Karpas-422 (cell line): Measurements from ENCODE around the gene TTYH3. TPM values are rescaled to one million over a fixed set of nuclear protein-coding genes. Genes with fewer than 3 reads are reported as not detected.
A peak's percentile ranks its signal among the peaks of the same experiment; 100 is the strongest.

Source experiments
- DNase-seq: peaks from one replicate; pipeline ENCODE4 v3.0.0-alpha.2; 2015
- H2AFZ ChIP-seq: fragments of 200-600 bp; sonication (generic); 2 replicates; pipeline ENCODE4 v1.6.1; 2014; ENCODE audit warnings: antibody characterized with exemption, low read length, mixed read lengths
- H3K27ac ChIP-seq: fragments of 200-600 bp; sonication (generic); 2 replicates; pipeline ENCODE4 v1.5.1; 2014; ENCODE audit warnings: mild to moderate bottlenecking, low read length, moderate library complexity
- H3K27me3 ChIP-seq: fragments of 200-600 bp; sonication (generic); 2 replicates; pipeline ENCODE4 v1.6.1; 2014; ENCODE audit warnings: low read length, mixed read lengths
- H3K36me3 ChIP-seq: fragments of 200-600 bp; sonication (generic); 2 replicates; pipeline ENCODE4 v1.6.1; 2014; ENCODE audit warnings: low read length, mixed read lengths; ENCODE audit not compliant: insufficient read depth
- H3K4me1 ChIP-seq: fragments of 200-600 bp; sonication (generic); 2 replicates; pipeline ENCODE4 v1.6.1; 2014; ENCODE audit warnings: mild to moderate bottlenecking, low read length, mixed read lengths
- H3K4me2 ChIP-seq: fragments of 200-600 bp; sonication (generic); 2 replicates; pipeline ENCODE4 v1.6.1; 2014; ENCODE audit warnings: low read length, low read depth, mild to moderate bottlenecking; ENCODE audit not compliant: poor library complexity, severe bottlenecking
- H3K4me3 ChIP-seq: fragments of 200-600 bp; sonication (generic); 2 replicates; pipeline ENCODE4 v1.5.1; 2014; ENCODE audit warnings: mild to moderate bottlenecking, antibody characterized with exemption, low read length, mixed read lengths
- H3K79me2 ChIP-seq: fragments of 200-600 bp; sonication (generic); 2 replicates; pipeline ENCODE4 v1.6.1; 2014; ENCODE audit warnings: mild to moderate bottlenecking, low read length, mixed read lengths
- H3K9ac ChIP-seq: fragments of 200-600 bp; sonication (generic); 2 replicates; pipeline ENCODE4 v1.6.0; 2014; ENCODE audit warnings: low read length
- H3K9me2 ChIP-seq: fragments of 200-600 bp; sonication (generic), shearing (Covaris generic); replicated peaks from 2 replicates; pipeline ENCODE4 v1.6.0; 2014; ENCODE audit warnings: mild to moderate bottlenecking, low read length, moderate library complexity; ENCODE audit not compliant: insufficient read depth
- H3K9me3 ChIP-seq: fragments of 300-700, 200-600 bp; sonication (generic); 2 replicates; pipeline ENCODE4 v1.6.1; 2014; ENCODE audit warnings: low read length, mixed read lengths
- H4K20me1 ChIP-seq: fragments of 200-600 bp; sonication (generic); 2 replicates; pipeline ENCODE4 v1.6.1; 2014; ENCODE audit warnings: mild to moderate bottlenecking, antibody characterized with exemption, low read length, low read depth; ENCODE audit not compliant: insufficient read depth
- total RNA-seq: library from RNA; depleted of rRNA; stranded (reverse); fragments of >200 nt; shearing (Covaris generic); gene quantifications from 2 replicates; pipeline ENCODE4 v1.2.3, GENCODE V29; 2014; ENCODE audit warnings: low replicate concordance

The TTYH3 gene
- total RNA-seq, 1 experiment from 2014 or later = 0.37 TPM

DNA sequence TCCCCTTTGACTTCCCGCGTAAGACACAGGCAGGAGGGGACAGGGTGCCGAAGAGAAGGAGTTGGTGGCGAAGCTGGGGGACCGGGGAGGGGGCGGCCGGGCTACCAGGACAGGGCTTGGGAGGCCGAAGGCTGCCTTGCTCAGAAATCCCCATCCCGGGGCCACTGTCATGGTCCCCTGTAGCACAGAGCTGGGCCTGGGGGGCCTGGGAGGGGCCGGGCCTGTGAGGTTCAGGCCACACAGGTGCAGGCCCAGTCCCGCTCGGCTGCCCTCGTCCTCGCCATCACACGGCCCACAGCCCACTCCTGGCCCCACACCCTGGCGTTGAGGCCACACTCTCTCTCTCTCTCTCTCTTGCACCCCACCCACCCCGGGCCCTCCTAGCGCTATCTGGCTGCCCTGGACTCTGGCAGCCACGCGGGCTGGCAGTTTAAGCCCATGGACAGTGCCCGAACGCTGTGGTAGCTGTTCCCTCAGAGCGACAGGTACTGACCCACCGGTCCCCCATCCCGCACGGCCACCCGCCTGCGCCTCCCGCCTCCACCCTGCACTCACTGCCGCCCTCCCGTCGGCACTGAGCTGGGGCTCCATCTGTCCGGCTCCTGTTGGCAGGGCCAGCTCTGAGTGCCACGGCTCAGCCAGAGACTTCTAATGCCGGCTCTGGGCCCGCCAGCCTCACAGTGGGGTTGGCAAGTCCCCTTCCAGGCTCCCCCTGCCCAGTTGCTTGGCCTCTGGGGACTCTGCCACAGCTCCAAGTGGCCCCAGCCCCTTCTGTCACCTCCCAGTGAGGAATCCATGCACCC, 28.0 kb downstream of the TTYH3 start:
- Histone ChIP-seq H2AFZ (no peak overlapping the region), H3K9ac (no peak overlapping the region), H3K9me2 (no peaks in the 10 kb centered on the region), H4K20me1 (no peaks in the 10 kb centered on the region; the same call in 1 of the 2 replicates), H3K4me3 (no peak overlapping the region), H3K4me2 (no peak overlapping the region), H3K27ac (no peak overlapping the region), H3K27me3 (no peaks in the 10 kb centered on the region), H3K79me2 (no peaks in the 10 kb centered on the region), H3K9me3 (no peaks in the 10 kb centered on the region), H3K4me1 (no peaks in the 10 kb centered on the region), H3K36me3 (no peaks in the 10 kb centered on the region)
- no peak for DNase-seq

DNA sequence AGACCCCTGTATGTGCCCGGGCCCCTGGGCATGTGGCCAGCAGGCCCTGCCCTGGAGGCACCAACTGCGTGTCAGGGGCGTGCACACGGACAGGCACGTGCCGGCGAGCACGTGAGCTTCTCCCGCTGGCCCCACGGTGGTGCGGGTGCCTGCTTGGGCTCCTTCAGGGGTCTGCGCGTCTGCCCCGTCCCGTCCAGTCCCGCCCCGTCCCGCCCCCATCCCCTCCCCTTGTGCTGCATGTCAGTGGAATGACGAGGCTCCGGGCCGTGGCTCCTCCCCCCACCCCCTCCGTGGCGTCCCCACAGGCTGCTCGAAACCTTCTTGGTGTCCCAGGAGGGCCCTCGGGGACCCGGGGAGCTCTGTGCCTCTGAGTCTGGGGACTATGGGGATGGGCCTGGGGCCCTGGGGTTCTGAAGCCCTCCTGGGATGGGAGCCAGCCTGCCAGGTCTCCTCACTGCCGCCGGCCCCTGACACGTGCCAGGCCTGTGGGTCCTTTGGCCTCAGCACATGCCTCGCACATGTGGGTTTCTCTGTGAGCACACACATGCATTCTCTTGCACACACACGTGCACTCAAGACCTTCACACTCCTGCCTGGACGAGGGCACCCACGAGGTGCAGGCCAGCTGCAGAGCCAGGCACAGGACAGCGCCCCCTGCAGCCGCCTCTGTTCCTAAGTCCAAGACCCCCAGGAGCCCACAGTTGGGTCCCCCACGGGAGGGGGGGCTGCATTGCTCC, 28.7 kb downstream of the TTYH3 start:
- no peaks in the 10 kb centered on the region; the same call in 1 of the 2 replicates for H4K20me1 ChIP-seq
- no peak overlapping the region for H3K27ac ChIP-seq
- no peak overlapping the region for H3K4me2 ChIP-seq
- no peaks in the 10 kb centered on the region for H3K4me1 ChIP-seq
- peak; percentile 49 for DNase-seq
- H3K79me2 ChIP-seq = no peaks in the 10 kb centered on the region
- no peaks in the 10 kb centered on the region for H3K9me2 ChIP-seq
- no peak overlapping the region for H2AFZ ChIP-seq
- no peak overlapping the region for H3K9ac ChIP-seq
- H3K4me3 ChIP-seq = no peak overlapping the region
- H3K9me3 ChIP-seq = no peaks in the 10 kb centered on the region
- no peaks in the 10 kb centered on the region for H3K36me3 ChIP-seq
- H3K27me3 ChIP-seq = no peaks in the 10 kb centered on the region

DNA sequence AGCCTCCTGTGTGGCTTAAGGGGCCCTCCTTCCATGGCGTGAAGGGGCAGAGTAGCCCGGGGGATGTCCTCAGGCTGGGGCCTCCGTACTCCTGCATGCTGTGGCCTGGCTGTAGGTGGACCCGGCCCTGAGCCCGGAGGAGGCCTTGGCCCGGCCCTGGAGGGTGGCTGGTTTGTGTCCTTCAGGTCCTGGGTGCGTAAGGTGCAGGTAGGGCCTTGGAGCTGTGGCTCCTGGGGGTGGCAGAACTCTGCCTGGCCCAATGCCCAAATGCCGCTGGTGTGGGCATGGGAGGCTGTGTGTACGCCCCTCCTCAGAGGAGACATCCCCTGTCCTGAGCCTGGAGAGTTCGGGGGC, 29.3 kb downstream of the TTYH3 start:
- Histone ChIP-seq H3K9me2 (no peaks in the 10 kb centered on the region), H3K4me1 (no peaks in the 10 kb centered on the region)

DNA sequence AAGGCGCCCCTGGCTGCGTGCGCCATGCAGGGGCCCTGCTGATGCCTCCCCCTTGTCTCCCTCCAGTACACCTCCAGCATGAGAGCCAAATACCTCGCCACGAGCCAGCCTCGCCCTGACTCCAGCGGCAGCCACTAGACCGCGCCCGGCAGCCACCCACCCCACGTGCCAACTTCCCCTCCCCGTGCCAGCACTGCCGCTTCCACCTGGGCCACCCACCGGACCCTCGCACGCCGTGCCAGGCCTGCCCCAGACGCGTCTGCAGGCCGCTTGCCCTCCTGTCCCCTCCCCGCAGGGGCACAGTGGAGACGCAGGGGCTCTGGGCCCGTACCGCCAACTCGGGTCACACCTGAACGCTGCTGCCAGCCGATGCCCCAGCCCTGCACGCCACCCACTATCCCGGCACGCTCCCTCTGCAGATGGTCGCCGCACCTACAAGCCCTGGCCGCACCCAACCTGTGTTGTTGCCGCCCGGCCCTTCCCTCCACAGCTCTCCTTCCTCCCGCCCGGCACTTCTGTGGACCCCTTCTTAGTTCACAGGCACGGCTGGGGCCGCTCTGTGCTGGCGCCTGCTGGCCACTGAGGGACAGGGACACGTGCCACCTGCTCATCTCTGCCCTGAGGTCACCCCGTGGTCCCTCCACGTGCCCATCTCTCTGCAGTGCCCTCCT, 30.0 kb downstream of the TTYH3 start:
- no peak overlapping the region for H3K4me3 ChIP-seq
- H4K20me1 ChIP-seq = no peaks in the 10 kb centered on the region; the same call in 1 of the 2 replicates
- H3K27ac ChIP-seq = no peak overlapping the region

More for the DNA sequence above, 29.3 kb downstream of the TTYH3 start:
- Histone ChIP-seq H3K79me2 (no peaks in the 10 kb centered on the region), H3K27ac (no peak overlapping the region), H3K4me3 (no peak overlapping the region), H4K20me1 (no peaks in the 10 kb centered on the region; the same call in 1 of the 2 replicates), H3K9ac (no peak overlapping the region), H3K36me3 (no peaks in the 10 kb centered on the region), H2AFZ (no peak overlapping the region), H3K4me2 (no peak overlapping the region), H3K27me3 (no peaks in the 10 kb centered on the region), H3K9me3 (no peaks in the 10 kb centered on the region)
- DNase-seq = no peak

DNA sequence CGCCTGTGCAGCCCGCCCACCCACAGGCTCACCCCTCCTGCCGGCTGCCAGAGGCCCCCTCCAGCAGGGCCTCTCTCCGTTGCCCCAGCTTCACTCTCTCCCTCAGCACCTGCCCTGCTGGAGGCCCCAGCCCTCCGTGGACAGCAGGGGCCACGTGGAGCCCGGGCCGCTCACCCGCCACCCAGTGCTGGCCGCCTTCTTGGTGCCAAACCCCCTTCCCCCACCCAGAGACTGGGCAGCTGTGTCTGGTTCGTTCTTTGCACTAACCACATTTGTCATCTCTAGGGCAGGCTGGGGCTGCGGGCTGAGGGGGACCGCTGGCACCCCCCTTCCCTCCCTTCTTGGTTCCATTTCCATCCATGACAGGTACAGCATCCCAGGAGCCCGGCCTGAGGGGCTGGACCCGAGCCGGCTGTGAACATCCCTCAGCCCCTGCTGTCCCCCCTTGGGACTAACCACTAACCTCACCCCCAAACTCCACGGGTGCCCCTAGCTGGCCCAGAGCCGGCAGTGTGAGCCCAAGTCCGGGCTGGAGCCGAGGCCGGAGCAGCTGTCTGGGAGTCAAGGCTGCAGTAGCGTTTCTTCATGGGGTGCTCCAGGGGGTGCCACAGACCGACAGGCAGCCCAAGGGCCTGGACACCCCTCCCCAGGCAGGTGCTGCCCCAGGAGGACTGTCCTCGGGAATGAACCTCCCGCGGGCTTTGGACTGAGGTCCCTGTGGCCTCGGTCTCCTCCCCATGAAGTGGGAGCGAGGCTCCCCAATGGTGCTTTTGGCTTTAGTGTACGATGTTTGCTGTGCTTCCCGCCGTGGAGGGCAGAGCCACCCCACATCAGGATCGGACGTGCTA, 30.7 kb downstream of the TTYH3 start:
- Histone ChIP-seq H3K27ac (no peak overlapping the region), H3K4me3 (no peak overlapping the region), H2AFZ (no peak overlapping the region), H3K27me3 (no peaks in the 10 kb centered on the region), H3K9ac (no peak overlapping the region), H4K20me1 (no peaks in the 10 kb centered on the region; the same call in 1 of the 2 replicates), H3K9me2 (no peaks in the 10 kb centered on the region), H3K4me1 (no peaks in the 10 kb centered on the region), H3K9me3 (no peaks in the 10 kb centered on the region), H3K4me2 (no peak overlapping the region), H3K79me2 (no peaks in the 10 kb centered on the region), H3K36me3 (no peaks in the 10 kb centered on the region)
- DNase-seq = no peak

More for the DNA sequence above, 30.0 kb downstream of the TTYH3 start:
- no peak for DNase-seq
- Histone ChIP-seq H3K36me3 (no peaks in the 10 kb centered on the region), H2AFZ (no peak overlapping the region), H3K4me2 (no peak overlapping the region), H3K4me1 (no peaks in the 10 kb centered on the region), H3K9me2 (no peaks in the 10 kb centered on the region), H3K79me2 (no peaks in the 10 kb centered on the region), H3K9ac (no peak overlapping the region), H3K9me3 (no peaks in the 10 kb centered on the region), H3K27me3 (no peaks in the 10 kb centered on the region)

DNA sequence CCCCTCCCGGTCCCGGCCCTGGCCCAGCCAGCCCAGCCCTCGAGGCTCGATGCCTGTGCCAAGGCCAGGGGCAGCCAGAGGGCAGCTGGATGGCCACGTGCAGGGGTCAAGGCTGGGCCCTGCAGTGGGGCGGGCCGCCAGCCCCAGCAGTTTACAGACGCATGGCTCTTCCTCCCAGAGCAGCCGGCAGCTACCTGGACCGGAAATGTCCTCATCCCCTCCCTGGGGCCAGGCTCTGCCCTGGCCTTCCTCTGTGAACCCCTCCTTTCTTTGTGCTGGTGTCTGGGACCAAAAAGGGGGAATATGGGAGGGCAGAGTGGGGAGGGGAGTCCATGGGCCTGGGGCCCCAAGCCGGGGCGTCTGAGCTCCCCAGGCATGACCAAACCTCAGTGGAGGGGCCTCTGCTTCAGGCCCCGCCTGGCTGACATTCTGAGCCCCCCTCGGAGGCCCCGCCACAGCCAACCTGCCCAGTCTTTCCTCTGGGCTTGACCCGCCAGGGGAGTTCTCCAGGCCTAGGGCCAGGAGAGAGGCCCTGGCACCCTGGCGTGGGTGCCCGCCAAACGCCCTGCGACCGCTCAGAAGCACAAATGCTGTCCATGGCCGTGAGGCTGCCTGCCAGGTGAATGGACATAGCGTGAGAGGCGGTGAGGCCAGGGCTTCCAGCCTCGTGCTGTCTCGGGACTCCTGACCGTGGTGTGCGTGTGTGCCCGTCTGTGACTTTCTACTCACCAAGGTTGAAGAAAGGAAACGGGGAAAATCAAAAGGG, 31.5 kb downstream of the TTYH3 start:
- Histone ChIP-seq H2AFZ (no peak overlapping the region), H4K20me1 (no peaks in the 10 kb centered on the region; the same call in 1 of the 2 replicates), H3K9me2 (no peaks in the 10 kb centered on the region), H3K4me2 (no peak overlapping the region), H3K27ac (no peak overlapping the region), H3K9ac (no peak overlapping the region), H3K79me2 (no peaks in the 10 kb centered on the region), H3K4me1 (no peaks in the 10 kb centered on the region), H3K9me3 (no peaks in the 10 kb centered on the region), H3K27me3 (no peaks in the 10 kb centered on the region), H3K36me3 (no peaks in the 10 kb centered on the region), H3K4me3 (no peak overlapping the region)
- no peak for DNase-seq

DNA sequence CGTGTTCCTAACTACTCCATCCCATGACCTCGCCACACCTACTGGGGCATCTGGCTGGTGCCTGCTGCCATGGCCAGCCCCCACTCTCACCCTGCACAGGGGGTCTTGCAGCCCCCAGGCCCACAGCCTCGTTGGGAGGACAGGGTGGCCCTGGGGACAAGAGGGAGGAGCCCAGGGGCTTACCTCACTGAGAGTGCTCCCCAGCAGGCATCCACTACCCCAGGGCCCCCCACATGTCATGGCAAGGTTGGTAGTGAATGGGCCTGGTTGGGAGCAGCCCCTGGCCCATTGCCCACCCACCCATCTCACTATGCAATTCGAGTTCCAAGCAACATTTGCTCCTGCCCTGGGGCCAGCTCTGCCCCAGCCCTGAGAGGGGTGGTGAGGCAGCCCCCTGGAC, 32.2 kb downstream of the TTYH3 start:
- no peaks in the 10 kb centered on the region for H3K9me3 ChIP-seq
- H3K9ac ChIP-seq = no peak overlapping the region
- no peak overlapping the region for H3K4me2 ChIP-seq
- H3K36me3 ChIP-seq = no peaks in the 10 kb centered on the region
- no peaks in the 10 kb centered on the region for H3K4me1 ChIP-seq
- DNase-seq = no peak
- H3K9me2 ChIP-seq = no peaks in the 10 kb centered on the region
- no peak overlapping the region for H2AFZ ChIP-seq
- no peak overlapping the region for H3K4me3 ChIP-seq
- no peaks in the 10 kb centered on the region; the same call in 1 of the 2 replicates for H4K20me1 ChIP-seq
- H3K79me2 ChIP-seq = no peaks in the 10 kb centered on the region
- H3K27me3 ChIP-seq = no peaks in the 10 kb centered on the region
- no peak overlapping the region for H3K27ac ChIP-seq
